Prostate gland (tissue), 2 donors: ENCODE results near the gene INSIG2. TPM values are rescaled to one million over a fixed set of nuclear protein-coding genes. Genes with fewer than 3 reads are reported as not detected.

Experiments used
- DNase-seq: peaks from one replicate; pipeline ENCODE4 v3.0.0-alpha.2; 2019; ENCODE audit warnings: low spot score
- H3K27ac ChIP-seq, 2 donors: fragments of 200-600 bp; sonication (generic); 2 replicates each; pipeline ENCODE4 v1.5.1; 2017 to 2019
- H3K27me3 ChIP-seq: fragments of 200-600 bp; sonication (generic); replicated peaks from 2 replicates; pipeline ENCODE4 v1.5.1; 2019; ENCODE audit not compliant: insufficient read depth
- H3K36me3 ChIP-seq, 2 donors: fragments of 200-600 bp; sonication (generic); 1 replicate in 1 of 2; 2 replicates in 1 of 2; pipeline versions ENCODE4 v1.5.1 to v1.8.1; 2017 to 2019
- H3K4me1 ChIP-seq: fragments of 200-600 bp; sonication (generic); replicated peaks from 2 replicates; pipeline ENCODE4 v1.5.1; 2019
- H3K4me3 ChIP-seq, 2 donors: fragments of 200-600 bp; sonication (generic); 2 replicates each; pipeline ENCODE4 v1.5.1; 2017 to 2019
- H3K9me3 ChIP-seq: fragments of 200-600 bp; sonication (generic); 2 replicates; pipeline ENCODE4 v1.5.1; 2017
- POLR2A ChIP-seq: fragments of 450-650 bp; IDR thresholded peaks from one replicate; pipeline ENCODE4 v1.6.1; 2016; ENCODE audit warnings: antibody characterized with exemption, mild to moderate bottlenecking
- POLR2AphosphoS5 ChIP-seq: sonication (generic); formaldehyde crosslinking; IDR thresholded peaks from one replicate; pipeline ENCODE4 v1.6.1; 2017; ENCODE audit warnings: antibody characterized with exemption
- WGBS: methylation state at CpG from one replicate; pipeline ENCODE4 v1.1.5; 2018; 5-methylcytosine and 5-hydroxymethylcytosine counted together
- intact Hi-C: fragments of 100-400 bp; cut with DNase I; formaldehyde crosslinking; loops from one replicate; pipeline ENCODE4 v1.14.2; 2022
- total RNA-seq, 2 donors: library from RNA; depleted of rRNA; stranded (reverse); fragments of >200 nt; gene quantifications; one replicate each; pipeline ENCODE4 v1.1.0, GENCODE V29; 2016
- TF ChIP-seq, protein P1 (sequence below), 4 experiments: fragments of 200-600 bp in 2 of 4; fragments of 450-650 bp in 2 of 4; sonication (generic) in 2 of 4; IDR thresholded peaks; 1 replicate in 3 of 4; 2 replicates in 1 of 4; pipeline ENCODE4 v1.5.1; 2016 to 2019; ENCODE audit warnings: antibody characterized with exemption in 4 of 4, mild to moderate bottlenecking in 2 of 4, moderate library complexity in 2 of 4

INSIG2 gene
- total RNA-seq, 2 donors from 2014 or later = 12.6 to 15.7 TPM

DNA sequence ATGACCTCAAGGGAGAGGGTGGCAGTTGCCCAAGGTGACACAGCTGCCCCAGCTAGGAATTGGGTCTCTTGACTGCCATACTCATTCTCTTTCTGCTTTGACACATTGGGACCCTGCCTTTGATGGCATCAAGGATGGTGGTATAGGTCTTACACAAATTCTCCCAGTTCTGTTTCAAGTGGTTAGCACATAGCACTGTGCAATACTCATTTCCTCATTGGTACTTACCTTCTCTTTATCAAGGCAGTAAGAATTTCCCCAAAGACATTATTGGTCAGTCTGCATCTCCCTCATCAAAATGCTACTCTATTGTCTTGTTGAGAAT, 38.5 kb upstream of the INSIG2 start:
- DNase-seq = no peak
- intact Hi-C loops = no loop called here
- H3K9me3 ChIP-seq = no peaks in the 10 kb centered on the region
- H3K27ac ChIP-seq = no peak overlapping the region
- no peak for TF ChIP-seq POLR2A
- TF ChIP-seq POLR2AphosphoS5 = no peak
- TF ChIP-seq, protein P1, sequence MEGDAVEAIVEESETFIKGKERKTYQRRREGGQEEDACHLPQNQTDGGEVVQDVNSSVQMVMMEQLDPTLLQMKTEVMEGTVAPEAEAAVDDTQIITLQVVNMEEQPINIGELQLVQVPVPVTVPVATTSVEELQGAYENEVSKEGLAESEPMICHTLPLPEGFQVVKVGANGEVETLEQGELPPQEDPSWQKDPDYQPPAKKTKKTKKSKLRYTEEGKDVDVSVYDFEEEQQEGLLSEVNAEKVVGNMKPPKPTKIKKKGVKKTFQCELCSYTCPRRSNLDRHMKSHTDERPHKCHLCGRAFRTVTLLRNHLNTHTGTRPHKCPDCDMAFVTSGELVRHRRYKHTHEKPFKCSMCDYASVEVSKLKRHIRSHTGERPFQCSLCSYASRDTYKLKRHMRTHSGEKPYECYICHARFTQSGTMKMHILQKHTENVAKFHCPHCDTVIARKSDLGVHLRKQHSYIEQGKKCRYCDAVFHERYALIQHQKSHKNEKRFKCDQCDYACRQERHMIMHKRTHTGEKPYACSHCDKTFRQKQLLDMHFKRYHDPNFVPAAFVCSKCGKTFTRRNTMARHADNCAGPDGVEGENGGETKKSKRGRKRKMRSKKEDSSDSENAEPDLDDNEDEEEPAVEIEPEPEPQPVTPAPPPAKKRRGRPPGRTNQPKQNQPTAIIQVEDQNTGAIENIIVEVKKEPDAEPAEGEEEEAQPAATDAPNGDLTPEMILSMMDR (IDR thresholded peaks at IDR 0.05) = no peak
- no peaks in the 10 kb centered on the region for H3K27me3 ChIP-seq
- H3K36me3 ChIP-seq = no peaks in the 10 kb centered on the region
- no peak overlapping the region for H3K4me3 ChIP-seq
- H3K4me1 ChIP-seq = no peaks in the 10 kb centered on the region

DNA sequence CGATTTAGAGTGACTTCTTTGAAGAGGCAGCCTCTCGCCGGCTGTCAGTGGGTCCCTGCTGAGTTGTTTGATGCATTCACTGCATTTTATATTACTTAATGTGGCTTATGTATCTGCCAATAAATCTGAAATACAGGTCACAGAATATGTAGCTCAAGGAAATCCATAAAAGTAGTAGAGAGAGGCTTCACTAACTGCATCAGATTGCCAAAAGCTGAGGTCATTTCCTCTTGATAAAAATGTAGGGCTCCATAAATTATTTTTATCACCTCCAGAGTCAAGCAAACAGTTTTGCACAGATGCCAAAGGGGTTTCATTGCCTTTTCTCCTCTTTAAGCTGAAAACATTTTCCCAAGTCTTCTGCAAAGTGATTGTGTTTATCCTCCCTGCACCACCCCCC, 37.9 kb upstream of the INSIG2 start:
- H3K27me3 ChIP-seq = no peaks in the 10 kb centered on the region
- no peak for DNase-seq
- no peak for TF ChIP-seq POLR2A
- intact Hi-C loops = no loop called here
- H3K4me1 ChIP-seq = no peaks in the 10 kb centered on the region
- H3K4me3 ChIP-seq = no peak overlapping the region
- 6% methylated on average over 3 of the region's 3 CpGs for WGBS
- no peak overlapping the region for H3K27ac ChIP-seq
- no peaks in the 10 kb centered on the region for H3K36me3 ChIP-seq
- no peaks in the 10 kb centered on the region for H3K9me3 ChIP-seq

DNA sequence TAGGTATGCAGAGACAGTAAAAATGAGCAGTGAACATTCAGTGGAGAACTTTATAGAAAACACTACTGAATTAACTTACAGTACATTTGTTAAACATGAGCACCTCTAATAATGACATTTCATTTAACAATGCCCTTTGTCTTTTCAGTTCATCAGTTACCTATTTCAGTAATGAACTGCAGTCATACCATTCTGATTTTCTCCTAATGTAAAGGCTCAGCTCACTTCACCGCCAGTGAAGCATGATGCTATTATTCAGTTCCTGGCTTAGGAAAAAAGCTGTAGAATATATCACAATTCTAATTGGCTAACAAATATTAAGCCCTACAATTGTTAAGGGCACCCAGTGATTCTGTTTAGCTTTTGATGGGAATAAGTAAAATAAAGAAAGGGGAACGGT, 37.3 kb upstream of the INSIG2 start:
- Histone ChIP-seq H3K4me1 (no peaks in the 10 kb centered on the region), H3K27ac (no peak overlapping the region), H3K4me3 (no peak overlapping the region), H3K36me3 (no peaks in the 10 kb centered on the region), H3K27me3 (no peaks in the 10 kb centered on the region), H3K9me3 (no peaks in the 10 kb centered on the region)
- no peak for DNase-seq
- intact Hi-C loops = no loop called here
- TF ChIP-seq, protein P1 (IDR thresholded peaks at IDR 0.05) = no peak
- TF ChIP-seq POLR2A = no peak
- TF ChIP-seq POLR2AphosphoS5 = no peak
- 52% methylated on average over 2 of the region's 2 CpGs for WGBS

DNA sequence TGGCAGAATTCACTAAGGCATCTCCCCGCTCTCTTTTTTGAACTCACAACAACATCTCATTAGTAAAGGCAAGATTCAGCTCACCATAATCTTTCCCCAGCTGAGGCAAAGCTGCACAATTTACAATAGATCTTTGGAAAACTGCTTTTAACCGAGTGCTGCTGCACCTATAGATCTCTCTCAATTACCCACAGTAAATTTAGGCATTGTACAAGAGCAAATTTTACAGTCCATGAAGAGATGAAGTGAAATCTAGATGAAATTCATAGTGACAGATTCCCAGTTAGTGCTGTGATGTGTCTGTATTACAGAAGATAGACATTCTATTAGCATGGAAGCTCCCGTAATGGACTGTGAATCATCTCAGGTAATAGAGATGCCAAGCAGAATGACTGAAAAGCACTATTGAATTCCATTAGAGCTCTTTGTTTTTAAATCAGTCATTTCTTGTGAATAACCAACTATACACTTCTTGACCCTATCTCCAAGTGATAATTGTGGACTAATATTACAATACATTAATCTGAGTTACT, 36.4 kb upstream of the INSIG2 start:
- Histone ChIP-seq H3K4me1 (no peaks in the 10 kb centered on the region), H3K4me3 (no peak overlapping the region), H3K27ac (no peak overlapping the region), H3K36me3 (no peaks in the 10 kb centered on the region), H3K27me3 (no peaks in the 10 kb centered on the region), H3K9me3 (no peaks in the 10 kb centered on the region)
- intact Hi-C loops = no loop called here
- WGBS = 93% methylated on average over 3 of the region's 3 CpGs
- TF ChIP-seq, protein P1 (IDR thresholded peaks at IDR 0.05) = no peak
- no peak for TF ChIP-seq POLR2AphosphoS5
- TF ChIP-seq POLR2A = no peak
- no peak for DNase-seq

DNA sequence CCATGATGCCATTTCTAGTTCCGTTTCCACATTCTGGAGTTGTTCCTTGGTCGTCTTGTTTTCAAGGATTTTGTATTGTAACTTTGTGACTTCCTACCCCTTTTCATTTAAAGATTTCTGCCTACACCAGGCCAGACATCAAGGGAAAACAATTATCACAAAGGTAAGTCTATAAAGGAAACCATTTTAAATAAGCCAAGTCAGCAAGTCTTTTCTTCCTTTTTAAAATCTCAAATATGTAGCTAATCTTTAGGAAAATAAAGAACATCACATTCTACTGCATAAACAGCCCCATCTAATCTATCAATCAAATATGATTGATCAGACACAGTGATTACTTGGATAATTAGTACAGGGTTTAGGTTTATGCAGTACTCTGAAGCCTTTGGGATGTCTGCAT, 35.8 kb upstream of the INSIG2 start:
- Histone ChIP-seq H3K9me3 (no peaks in the 10 kb centered on the region), H3K4me3 (no peak overlapping the region), H3K27ac (no peak overlapping the region), H3K36me3 (no peaks in the 10 kb centered on the region), H3K27me3 (no peaks in the 10 kb centered on the region), H3K4me1 (no peaks in the 10 kb centered on the region)
- 95% methylated on average over 2 of the region's 2 CpGs for WGBS
- TF ChIP-seq, protein P1 (IDR thresholded peaks at IDR 0.05) = no peak
- TF ChIP-seq POLR2AphosphoS5 = no peak
- no peak for TF ChIP-seq POLR2A
- DNase-seq = no peak
- intact Hi-C loops = no loop called here
